GM20000 (cell line): ENCODE results near the gene CPA3.

Source experiments
- DNase-seq: peaks from one replicate; pipeline ENCODE4 v3.0.0; 2012; ENCODE audit warnings: low spot score
- TF ChIP-seq, protein P1 (sequence below): IDR thresholded peaks from 2 replicates; pipeline ENCODE4 v1.5.1; 2012; ENCODE audit warnings: mild to moderate bottlenecking, control low read depth; ENCODE audit errors: extremely low read depth, missing control alignments

CPA3 gene

GRCh38 chr3:148911592-148911991 is 46.5 kb downstream of the CPA3 start:
- DNase-seq = no peak

GRCh38 chr3:148914936-148915690 is 50.0 kb downstream of the CPA3 start:
- TF ChIP-seq, protein P1, sequence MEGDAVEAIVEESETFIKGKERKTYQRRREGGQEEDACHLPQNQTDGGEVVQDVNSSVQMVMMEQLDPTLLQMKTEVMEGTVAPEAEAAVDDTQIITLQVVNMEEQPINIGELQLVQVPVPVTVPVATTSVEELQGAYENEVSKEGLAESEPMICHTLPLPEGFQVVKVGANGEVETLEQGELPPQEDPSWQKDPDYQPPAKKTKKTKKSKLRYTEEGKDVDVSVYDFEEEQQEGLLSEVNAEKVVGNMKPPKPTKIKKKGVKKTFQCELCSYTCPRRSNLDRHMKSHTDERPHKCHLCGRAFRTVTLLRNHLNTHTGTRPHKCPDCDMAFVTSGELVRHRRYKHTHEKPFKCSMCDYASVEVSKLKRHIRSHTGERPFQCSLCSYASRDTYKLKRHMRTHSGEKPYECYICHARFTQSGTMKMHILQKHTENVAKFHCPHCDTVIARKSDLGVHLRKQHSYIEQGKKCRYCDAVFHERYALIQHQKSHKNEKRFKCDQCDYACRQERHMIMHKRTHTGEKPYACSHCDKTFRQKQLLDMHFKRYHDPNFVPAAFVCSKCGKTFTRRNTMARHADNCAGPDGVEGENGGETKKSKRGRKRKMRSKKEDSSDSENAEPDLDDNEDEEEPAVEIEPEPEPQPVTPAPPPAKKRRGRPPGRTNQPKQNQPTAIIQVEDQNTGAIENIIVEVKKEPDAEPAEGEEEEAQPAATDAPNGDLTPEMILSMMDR = no peak
- no peak for DNase-seq

More at GRCh38 chr3:148911592-148911991, 46.5 kb downstream of the CPA3 start:
- TF ChIP-seq, protein P1 = no peak

GRCh38 chr3:148916132-148916531 is 51.0 kb downstream of the CPA3 start:
- DNase-seq = no peak
- TF ChIP-seq, protein P1 = no peak

- TF ChIP-seq, protein P1 = no peak
- DNase-seq = no peak
Measured at GRCh38 chr3:148922467-148922866, 57.4 kb downstream of the CPA3 start.

GRCh38 chr3:148923592-148923991 is 58.5 kb downstream of the CPA3 start:
- DNase-seq = no peak
- TF ChIP-seq, protein P1 = no peak

GRCh38 chr3:148924562-148924961 is 59.5 kb downstream of the CPA3 start:
- TF ChIP-seq, protein P1 = no peak
- no peak for DNase-seq

DNA sequence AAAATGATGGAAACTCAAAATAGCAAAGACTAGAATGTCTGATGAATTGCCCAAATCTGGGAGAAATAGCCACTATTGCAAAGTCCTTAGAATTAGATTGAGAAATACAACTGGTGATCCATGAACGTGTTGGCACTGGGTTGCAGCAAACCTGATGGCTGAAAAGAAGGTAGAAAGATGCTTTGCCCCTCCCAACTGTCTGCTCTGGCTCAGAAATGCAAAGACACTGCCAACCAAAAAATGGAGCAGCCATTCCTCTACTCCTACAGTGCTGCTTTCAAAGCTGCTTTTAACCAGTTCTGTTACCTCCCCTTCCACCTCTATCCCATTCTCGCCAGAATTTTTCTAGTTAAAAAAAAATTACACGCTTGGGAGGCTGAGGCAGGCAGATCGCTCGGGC is 60.7 kb downstream of the CPA3 start:
- TF ChIP-seq, protein P1 = no peak
- DNase-seq = no peak
